ENCODE measurements around the gene MKRN3. TPM values are rescaled to one million over a fixed set of nuclear protein-coding genes. Genes with fewer than 3 reads are reported as not detected.

The MKRN3 gene
- total RNA-seq, result 0.79 TPM in 1 of 2 replicates, not detected in the other

GRCh38 chr15:23565395-23566070 is at the start of gene MKRN3:
Gene MKRN3, plus strand, starts transcription at chr15:23565674. Its CDS starts 109 bp downstream, at chr15:23565783.

Small RNAs within 50 kb of the gene (small RNA-seq; reads per million reads assigned to genes)
- not detected for gene MIR4508

Other genes with a start within 250 kb of the MKRN3 start
- gene GOLGA6L26, start 231.5 kb upstream of the MKRN3 start, total RNA-seq, result not detected in 2 replicates
- gene GOLGA8S, start 210.9 kb upstream of the MKRN3 start, total RNA-seq, result under 0.01 and 0.07 TPM in 2 replicates
- not detected in 2 replicates for gene GOLGA6L2, start 118.4 kb upstream of the MKRN3 start, total RNA-seq
- gene MAGEL2, start 82.2 kb downstream of the MKRN3 start, total RNA-seq, result 0.07 TPM in 1 of 2 replicates, not detected in the other
- 28.5 and 49.3 TPM in 2 replicates for gene NDN, start 121.6 kb downstream of the MKRN3 start, total RNA-seq

All from thoracic aorta endothelial cell (primary cell).